IMR-90 (cell line): ENCODE results near the gene ZNRF3. TPM values are rescaled to one million over a fixed set of nuclear protein-coding genes. Genes with fewer than 3 reads are reported as not detected.

Source experiments
- ATAC-seq: fragments of 200-7000 bp; cut with Tn5 transposase; 2 replicates; pipeline ENCODE4 v1.9.1; 2020; ENCODE audit warnings: low read depth, mild to moderate bottlenecking, moderate library complexity
- BruUV-seq: library from RNA; stranded (reverse); fragments of 400-500 nt; replicated peaks from 2 replicates; lab custom pipeline; 2021; lab: Mats Ljungman, UMichigan
- CTCF ChIA-PET: fragments of 300-600 bp; formaldehyde crosslinking; extraction: SDS; loops from one replicate; lab custom pipeline; 2021; ENCODE audit warnings: antibody characterized with exemption; lab: Yijun Ruan, JAX
- POLR2A ChIA-PET: fragments of 300-600 bp; sonication (Branson Sonifier 250); formaldehyde crosslinking; loops from one replicate; lab custom pipeline; 2022; ENCODE audit warnings: antibody characterized with exemption; ENCODE audit not compliant: unreplicated experiment; lab: Charles Lee
- DNase-seq: peaks from one replicate; pipeline ENCODE4 v3.0.0; 2013
- H2AFZ ChIP-seq: replicated peaks from 2 replicates; pipeline ENCODE3; 2013; ENCODE audit warnings: low read length, mild to moderate bottlenecking; ENCODE audit not compliant: poor library complexity
- H2AK5ac ChIP-seq: 2 replicates; pipeline ENCODE4 v1.6.1; 2013; ENCODE audit warnings: low read depth, low read length, inconsistent platforms
- H2AK9ac ChIP-seq: replicated peaks from 2 replicates; pipeline ENCODE3; 2013; ENCODE audit warnings: mild to moderate bottlenecking, low read depth, low read length, moderate library complexity; ENCODE audit not compliant: poor library complexity
- H2BK120ac ChIP-seq: 2 replicates; pipeline ENCODE4 v1.6.1; 2013; ENCODE audit warnings: low read depth, low read length, inconsistent platforms
- H2BK15ac ChIP-seq: 3 replicates; pipeline ENCODE4 v1.6.1; 2013; ENCODE audit warnings: low read depth, low read length, inconsistent platforms
- H2BK20ac ChIP-seq: 2 replicates; pipeline ENCODE4 v1.6.1; 2013; ENCODE audit warnings: low read depth, mild to moderate bottlenecking, inconsistent platforms, low read length, moderate library complexity
- H2BK5ac ChIP-seq: 2 replicates; pipeline ENCODE4 v1.6.1; 2013; ENCODE audit warnings: mild to moderate bottlenecking, low read depth, low read length, inconsistent platforms; ENCODE audit not compliant: poor library complexity, severe bottlenecking
- H3K14ac ChIP-seq: replicated peaks from 2 replicates; pipeline ENCODE4 v1.6.1; 2013; ENCODE audit warnings: low read depth, low read length, inconsistent platforms
- H3K18ac ChIP-seq: 2 replicates; pipeline ENCODE4 v1.6.1; 2013; ENCODE audit warnings: low read depth, low read length, control low read depth
- H3K23ac ChIP-seq: 2 replicates; pipeline ENCODE4 v1.6.1; 2013; ENCODE audit warnings: low read depth, low read length, inconsistent platforms
- H3K27ac ChIP-seq: 2 replicates; pipeline ENCODE4 v1.5.1; 2013; ENCODE audit warnings: mild to moderate bottlenecking, control low read depth, low read length; ENCODE audit not compliant: insufficient read depth
- H3K27me3 ChIP-seq: 2 replicates; pipeline ENCODE4 v1.6.1; 2013; ENCODE audit warnings: low read length; ENCODE audit not compliant: control insufficient read depth, insufficient read depth
- H3K36me3 ChIP-seq: 2 replicates; pipeline ENCODE4 v1.6.1; 2013; ENCODE audit warnings: low read length, mixed read lengths; ENCODE audit not compliant: control insufficient read depth, insufficient read depth
- H3K4ac ChIP-seq: 2 replicates; pipeline ENCODE4 v1.6.1; 2013; ENCODE audit warnings: low read depth, low read length, inconsistent platforms
- H3K4me1 ChIP-seq: 2 replicates; pipeline ENCODE4 v1.6.1; 2013; ENCODE audit warnings: low read length, mixed read lengths; ENCODE audit not compliant: control insufficient read depth, insufficient read depth
- H3K4me2 ChIP-seq: 2 replicates; pipeline ENCODE4 v1.6.1; 2013; ENCODE audit warnings: low read depth, mild to moderate bottlenecking, control low read depth, low read length, moderate library complexity
- H3K4me3 ChIP-seq: 2 replicates; pipeline ENCODE4 v1.5.1; 2013; ENCODE audit warnings: low read depth, mild to moderate bottlenecking, control low read depth, low read length, moderate library complexity; ENCODE audit not compliant: insufficient read depth
- H3K56ac ChIP-seq: 2 replicates; pipeline ENCODE4 v1.6.1; 2013; ENCODE audit warnings: low read length, inconsistent platforms; ENCODE audit not compliant: insufficient read depth; ENCODE audit errors: extremely low read depth
- H3K79me1 ChIP-seq, 2 experiments: 2 replicates each; pipeline ENCODE4 v1.6.1; 2013; ENCODE audit warnings: low read length in 2 of 2, inconsistent platforms in 1 of 2, low read depth in 1 of 2
- H3K9ac ChIP-seq: 2 replicates; pipeline ENCODE4 v1.6.1; 2013; ENCODE audit warnings: low read depth, low read length, control low read depth
- H3K9me1 ChIP-seq: 2 replicates; pipeline ENCODE4 v1.6.1; 2013; ENCODE audit warnings: low read length, inconsistent platforms; ENCODE audit not compliant: insufficient read depth
- H3K9me3 ChIP-seq: 2 replicates; pipeline ENCODE4 v1.6.1; 2013; ENCODE audit warnings: low read length; ENCODE audit not compliant: control insufficient read depth, insufficient read depth
- H4K20me1 ChIP-seq: 2 replicates; pipeline ENCODE4 v1.6.1; 2013; ENCODE audit warnings: low read length, inconsistent platforms; ENCODE audit not compliant: insufficient read depth
- H4K5ac ChIP-seq: 2 replicates; pipeline ENCODE4 v1.6.1; 2013; ENCODE audit warnings: mild to moderate bottlenecking, low read depth, low read length, control low read depth
- H4K8ac ChIP-seq, 2 experiments: 2 replicates each; pipeline ENCODE4 v1.6.1; 2013; ENCODE audit warnings: low read depth in 2 of 2, low read length in 2 of 2, control low read depth in 1 of 2, inconsistent platforms in 1 of 2
- H4K91ac ChIP-seq: 2 replicates; pipeline ENCODE4 v1.6.1; 2013; ENCODE audit warnings: low read depth, low read length, inconsistent platforms; ENCODE audit not compliant: insufficient read depth
- NFE2L2 ChIP-seq: fragments of 150-350 bp; IDR thresholded peaks from 2 replicates; pipeline ENCODE4 v1.6.1; 2016; ENCODE audit warnings: low read depth, mild to moderate bottlenecking, low read length
- RCOR1 ChIP-seq: IDR thresholded peaks from 2 replicates; pipeline ENCODE4 v1.6.1; 2012; ENCODE audit warnings: mild to moderate bottlenecking, low read length, improper control_type of control experiment; ENCODE audit not compliant: insufficient replicate concordance
- RFX5 ChIP-seq: IDR thresholded peaks from 2 replicates; pipeline ENCODE4 v1.8.0; 2012; ENCODE audit warnings: low read depth, mild to moderate bottlenecking, low read length, moderate library complexity
- WGBS, 2 experiments: methylation state at CpG; one replicate each; pipeline versions ENCODE4 v1.1.5 to v1.1.7; 2013; ENCODE audit warnings: missing lambda C conversion rate in 2 of 2; ENCODE audit not compliant: insufficient read length in 1 of 2; ENCODE audit errors: extremely low coverage in 2 of 2; 5-methylcytosine and 5-hydroxymethylcytosine counted together
- dilution Hi-C: fragments of 300-500 bp; cut with HindIII; formaldehyde crosslinking; loops from one replicate; pipeline ENCODE4 v1.14.3; 2018; ENCODE audit warnings: low sequenced_read_pairs; ENCODE audit not compliant: unreplicated experiment
- in situ Hi-C: fragments of 300-500 bp; cut with MboI; formaldehyde crosslinking; loops from 3 replicates; pipeline ENCODE4 v1.14.3; 2019; ENCODE audit warnings: low sequenced_read_pairs, inconsistent platforms, mixed read lengths
- intact Hi-C: fragments of 100-400 bp; cut with micrococcal nuclease; formaldehyde crosslinking; loops from 2 replicates; pipeline ENCODE4 v1.10.0; 2022
- polyA plus RNA-seq, 3 experiments: library from polyadenylated mRNA; depleted of rRNA; stranded (reverse); fragments of >200 nt; gene quantifications; 2 replicates each; pipeline ENCODE4 v1.2.3, GENCODE V29; 2012; ENCODE audit warnings: low replicate concordance in 1 of 3
- total RNA-seq: library from RNA; depleted of rRNA; stranded (reverse); fragments of >200 nt; gene quantifications from 2 replicates; pipeline ENCODE4 v1.2.3, GENCODE V29; 2012

Gene ZNRF3
- total and polyA plus RNA-seq, 2 of the 4 experiments (the other 2 are of a cell fraction), result 1.4 to 2.4 TPM

- no peak overlapping the region for H2AK9ac ChIP-seq
- no TSS peak for BruUV-seq
- H3K9ac ChIP-seq, result no peak overlapping the region
- no peak overlapping the region for H3K14ac ChIP-seq
- no peak overlapping the region for H4K91ac ChIP-seq
- H3K4me3 ChIP-seq, result no peak overlapping the region
- no peak overlapping the region for H2BK120ac ChIP-seq
- no peaks in the 10 kb centered on the region for H4K20me1 ChIP-seq
- POLR2A ChIA-PET, result interaction anchor here (0.5 kb wide), 1 partner anchor 34 kb away, joined by 3 read pairs; no protein-coding TSS in a partner anchor
- no peak overlapping the region for H3K4me2 ChIP-seq
- in situ Hi-C loops (no loop called here), intact Hi-C loops (no loop called here), dilution Hi-C loops (no loop called here)
- H2BK5ac ChIP-seq, result no peak overlapping the region
- H3K9me3 ChIP-seq, result no peaks in the 10 kb centered on the region
- H3K4me1 ChIP-seq, result no peaks in the 10 kb centered on the region
- no peak for ATAC-seq
- no peak overlapping the region for H3K23ac ChIP-seq
- no peak for TF ChIP-seq RFX5
- no peak for TF ChIP-seq NFE2L2
- no peak for TF ChIP-seq RCOR1
- no peak overlapping the region for H4K5ac ChIP-seq
- no peaks in the 10 kb centered on the region for H3K27me3 ChIP-seq
- H2AK5ac ChIP-seq, result no peak overlapping the region
- peaks cover 4 to 27% of the 10 kb centered on the region in 2 experiments; a peak in 3 of 4 replicates for H3K79me1 ChIP-seq
- no peak overlapping the region for H2BK20ac ChIP-seq
- no peak overlapping the region for H3K56ac ChIP-seq
- CTCF ChIA-PET, result no interaction called here
- no peak overlapping the region for H4K8ac ChIP-seq
- no peak overlapping the region for H3K18ac ChIP-seq
- H3K4ac ChIP-seq, result no peak overlapping the region
- no peak overlapping the region for H2AFZ ChIP-seq
- WGBS, 2 experiments, result no CpG with 5 or more reads among the region's 7 CpGs
- no peak overlapping the region for H3K27ac ChIP-seq
- no peaks in the 10 kb centered on the region for H3K36me3 ChIP-seq
- H3K9me1 ChIP-seq, result peaks cover 4% of the 10 kb centered on the region; the same call in 1 of the 2 replicates
- H2BK15ac ChIP-seq, result no peak overlapping the region
- no peak for DNase-seq
These were observed 54.0 kb downstream of the ZNRF3 start for GRCh38 chr22:28937206-28938025.
